NCI-H2196 (cell line): ENCODE data around the gene TJP2.

Experiments used
- DNase-seq: peaks from one replicate; lab custom pipeline; 2025; ENCODE audit not compliant: unreplicated experiment; lab: John Stamatoyannopoulos, UW

The TJP2 gene

DNA sequence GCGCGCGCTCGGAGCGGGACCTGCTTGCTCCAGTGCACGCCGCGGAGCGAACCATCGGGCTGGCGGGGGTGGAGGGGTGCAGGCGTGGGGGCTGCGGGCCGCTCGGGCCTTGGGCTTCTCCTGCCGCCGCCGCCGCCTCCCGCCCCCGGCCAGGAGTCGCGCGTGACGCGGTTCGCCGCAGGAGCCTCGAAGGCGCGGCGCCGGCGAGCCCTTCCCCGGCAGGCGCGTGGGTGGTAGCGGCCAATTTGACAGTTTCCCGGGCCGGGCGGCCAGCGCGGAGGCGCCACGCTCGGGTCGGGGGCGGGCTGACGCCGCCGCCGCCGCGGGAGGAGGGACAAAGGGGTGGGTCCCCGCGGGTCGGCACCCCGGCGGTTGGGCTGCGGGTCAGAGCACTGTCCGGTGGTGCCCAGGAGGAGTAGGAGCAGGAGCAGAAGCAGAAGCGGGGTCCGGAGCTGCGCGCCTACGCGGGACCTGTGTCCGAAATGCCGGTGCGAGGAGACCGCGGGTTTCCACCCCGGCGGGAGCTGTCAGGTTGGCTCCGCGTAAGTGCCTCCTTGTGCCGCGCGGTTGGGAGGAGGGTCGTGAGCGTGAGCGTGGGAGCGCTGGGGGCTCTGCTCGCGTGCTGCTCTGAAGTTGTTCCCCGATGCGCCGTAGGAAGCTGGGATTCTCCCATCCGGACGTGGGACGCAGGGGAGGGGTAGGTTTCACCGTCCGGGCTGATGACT is at the start of gene TJP2:
TJP2 (plus strand) TSS at position 387 of the 725 bp plus-strand sequence; CDS start at position 483, 96 bp downstream.
- DNase-seq: no peak

DNA sequence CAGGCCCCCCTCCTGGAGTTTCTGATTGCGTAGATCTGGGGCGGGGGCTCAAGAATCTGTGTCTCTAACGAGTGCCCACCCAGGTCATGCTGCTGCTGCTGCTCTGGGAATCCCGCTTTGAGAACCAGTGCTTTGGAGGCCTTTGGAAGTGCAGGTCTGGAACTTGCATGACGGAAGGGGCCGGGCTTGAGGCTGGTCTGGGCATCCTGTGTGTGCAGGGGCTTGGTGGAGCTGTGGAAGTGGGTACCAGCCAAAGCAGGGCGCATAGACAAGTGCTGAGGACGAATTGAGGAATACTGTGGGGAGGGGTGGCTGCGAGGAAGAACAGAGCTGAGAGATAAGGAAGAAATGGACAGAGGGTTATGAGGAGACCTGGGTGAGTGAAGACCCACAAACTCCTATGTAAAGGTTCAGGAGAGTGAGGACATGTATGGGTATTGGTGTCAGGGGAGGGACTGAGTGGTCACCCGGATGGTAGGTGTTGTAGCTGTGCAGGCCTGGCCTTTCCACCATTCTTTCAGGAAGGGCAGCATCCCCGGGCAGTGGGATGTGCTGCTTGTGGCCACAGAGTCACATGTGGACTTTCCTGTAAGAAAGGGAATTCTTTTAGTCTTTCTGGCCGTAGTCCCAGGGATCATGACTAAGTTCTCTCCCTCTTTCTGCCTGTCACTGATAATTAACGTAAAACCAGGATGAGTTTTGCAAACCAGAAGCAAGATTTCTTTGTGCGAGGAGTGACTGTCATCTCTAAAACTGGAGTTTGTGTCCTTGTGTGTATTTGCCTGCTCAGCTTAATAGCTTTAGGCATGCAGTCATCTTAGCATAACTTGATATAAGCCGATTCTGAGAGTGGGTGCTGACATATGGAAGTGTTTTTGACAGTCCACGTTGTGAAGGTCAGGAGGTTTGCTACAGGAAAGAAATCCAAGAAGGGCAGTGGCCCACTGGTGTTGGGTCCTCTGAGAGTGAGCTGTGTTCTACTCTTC is 43.3 kb upstream of the TJP2 start:
- no peak for DNase-seq

DNA sequence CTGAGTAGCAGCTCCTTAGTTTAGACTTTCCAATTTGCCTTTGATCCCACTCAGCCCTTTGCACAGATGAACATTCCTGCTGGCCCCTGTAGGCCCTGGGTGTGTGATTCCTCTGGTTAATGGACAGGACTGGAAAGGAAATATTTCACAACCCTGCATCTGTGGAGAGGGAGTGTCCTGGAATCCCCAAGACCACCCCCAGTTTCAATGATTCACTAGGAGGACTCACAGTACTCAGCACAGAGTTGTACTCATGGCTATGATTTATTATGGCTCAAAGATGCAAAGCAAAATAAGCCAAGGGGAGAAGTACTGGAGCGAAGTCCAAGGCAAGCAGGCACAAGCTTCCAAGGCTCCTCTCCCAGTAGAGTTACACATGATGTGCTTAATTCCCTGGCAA is 42.4 kb upstream of the TJP2 start:
- no peak for DNase-seq

DNA sequence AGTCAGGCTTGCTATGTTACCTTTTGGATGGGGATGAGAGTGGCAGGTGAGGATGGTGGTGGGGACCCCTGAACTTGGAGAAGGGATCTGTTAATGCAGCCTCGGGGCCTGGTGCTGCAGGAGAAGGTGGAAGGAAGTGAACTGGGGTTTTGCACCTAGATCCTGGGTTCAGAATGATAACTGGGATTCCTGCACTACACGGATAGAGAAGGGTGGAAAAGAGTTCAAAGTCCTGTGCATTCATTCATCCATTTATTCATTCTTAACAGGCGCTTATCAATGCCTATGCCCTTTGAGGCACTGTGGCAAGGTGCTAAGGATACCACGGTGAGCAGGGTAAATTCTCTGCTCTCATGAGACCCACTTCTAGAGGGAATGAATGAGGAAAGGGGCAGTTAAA is 41.7 kb upstream of the TJP2 start:
- no peak for DNase-seq

DNA sequence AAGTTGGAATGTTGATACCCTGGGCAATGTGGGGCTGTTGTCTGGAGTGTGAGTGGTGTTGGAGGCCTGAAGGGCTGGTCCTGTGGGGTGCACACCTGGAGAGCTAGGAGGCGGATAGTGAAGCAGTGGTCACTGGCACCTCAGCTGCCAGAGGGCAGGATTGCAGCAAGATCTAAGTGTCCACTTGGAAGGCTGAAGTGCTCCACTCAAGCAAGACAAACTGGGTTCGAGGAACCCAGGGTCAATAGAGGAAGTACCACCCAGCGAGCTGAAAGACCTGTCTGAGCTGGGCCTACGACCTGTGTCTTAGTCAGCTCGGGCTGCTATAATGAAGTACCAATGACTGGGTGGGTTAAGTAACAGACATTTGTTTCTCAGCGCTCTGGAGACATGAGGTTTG is 39.7 kb upstream of the TJP2 start:
- no peak for DNase-seq

DNA sequence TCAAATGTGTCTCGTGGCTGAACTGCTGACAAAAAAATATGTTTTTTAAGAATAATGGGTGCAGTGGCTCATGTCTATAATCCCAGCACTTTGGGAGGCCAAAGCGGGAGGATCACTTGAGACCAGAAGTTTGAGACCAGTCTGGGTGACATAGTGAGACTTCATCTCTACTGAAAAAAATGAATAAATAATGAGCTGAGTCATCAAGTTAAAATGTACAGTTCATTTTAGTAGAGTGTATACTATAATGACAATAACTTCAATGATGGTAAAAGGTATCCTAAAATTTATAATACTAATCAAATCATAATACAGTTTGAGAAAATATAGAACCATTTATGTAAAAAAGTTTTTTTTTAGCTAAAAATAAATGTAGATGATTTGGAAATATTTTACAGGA is 37.9 kb upstream of the TJP2 start:
- no peak for DNase-seq

DNA sequence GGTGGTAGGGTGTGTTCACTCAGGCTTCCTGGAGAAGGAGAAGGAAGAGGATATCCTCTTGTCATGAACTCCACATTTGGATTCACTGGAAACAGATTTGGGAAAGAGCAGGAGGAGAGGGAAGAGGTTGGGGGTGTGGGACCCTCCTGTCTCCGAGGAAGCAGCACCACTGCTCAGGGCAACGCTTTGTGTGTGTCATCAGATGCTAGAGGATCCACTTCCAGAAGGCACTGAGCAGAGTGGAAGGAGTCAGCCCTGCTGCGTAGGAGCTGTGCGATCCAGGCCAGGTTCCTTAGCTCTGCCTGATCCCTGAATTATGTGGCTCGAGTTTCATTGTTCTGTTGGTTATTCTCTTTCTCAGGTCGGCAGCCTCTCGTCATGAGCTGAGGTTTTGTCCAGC is 37.3 kb upstream of the TJP2 start:
- DNase-seq: peak; percentile 16

DNA sequence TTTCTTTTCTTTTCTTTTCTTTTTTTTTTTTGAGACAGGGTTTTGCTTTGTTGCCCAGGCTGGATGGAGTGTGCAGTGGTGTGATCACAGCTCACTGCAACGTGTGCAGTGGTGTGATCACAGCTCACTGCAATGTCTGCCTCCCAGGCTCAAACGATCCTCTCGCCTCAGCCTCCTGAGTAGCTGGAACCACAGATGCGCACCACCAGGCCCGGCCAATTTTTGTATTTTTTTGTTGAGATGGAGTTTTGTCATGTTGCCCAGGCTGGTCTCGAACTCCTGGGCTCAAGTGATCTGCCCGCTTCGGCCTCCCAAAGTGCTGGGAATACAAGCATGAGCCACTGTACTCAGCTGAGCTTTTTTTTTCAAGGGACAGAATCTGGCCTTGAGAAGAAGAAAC is 36.8 kb upstream of the TJP2 start:
- no peak for DNase-seq

DNA sequence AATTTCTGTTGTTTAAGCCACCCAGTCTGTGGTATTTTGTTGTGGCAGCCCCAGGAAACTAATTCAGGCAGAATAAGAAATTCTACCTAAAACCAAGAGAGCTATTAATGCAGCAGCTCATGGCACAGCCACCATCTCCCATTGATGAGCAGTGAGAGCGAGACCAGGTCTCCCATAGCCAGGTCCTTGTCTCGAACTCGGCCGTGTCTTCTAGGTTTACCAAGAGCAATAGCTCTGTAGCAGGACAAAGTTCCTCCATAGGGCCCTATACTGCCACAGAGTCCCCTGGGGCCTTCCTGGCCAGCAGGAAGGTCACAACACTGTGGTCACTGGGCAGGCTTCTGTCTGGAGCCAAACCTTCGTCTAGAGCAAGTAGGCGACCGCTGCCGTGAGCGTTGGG is 34.5 kb upstream of the TJP2 start:
- DNase-seq: no peak

DNA sequence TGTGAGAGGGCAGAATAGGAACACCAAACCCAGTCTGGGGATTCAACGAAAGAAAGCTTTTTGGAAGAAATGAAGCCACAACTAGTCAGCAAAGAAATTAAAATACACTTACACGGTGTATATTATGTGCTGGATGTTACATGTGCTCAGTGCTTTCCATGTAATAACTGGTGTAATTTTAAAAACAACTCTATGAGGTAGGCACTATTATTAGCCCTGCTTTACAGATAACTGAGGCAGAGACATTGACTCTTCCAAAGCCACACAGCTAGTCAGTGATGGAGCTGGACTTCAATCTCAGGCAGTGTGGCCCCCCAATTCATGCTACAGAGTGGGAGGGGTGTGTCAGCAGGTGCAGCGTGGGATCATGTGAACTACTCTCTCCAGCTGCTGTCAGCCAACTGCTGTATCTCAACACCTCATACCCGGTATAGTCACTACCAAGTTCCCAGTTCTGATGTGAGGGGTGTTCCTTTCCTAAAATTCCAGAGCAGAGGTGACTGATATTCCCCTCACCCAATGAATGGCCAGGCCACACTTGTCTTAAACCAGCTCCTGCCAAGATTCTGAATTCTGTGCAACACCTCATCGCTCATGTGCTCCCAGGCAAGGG is 33.8 kb upstream of the TJP2 start:
- DNase-seq: no peak

DNA sequence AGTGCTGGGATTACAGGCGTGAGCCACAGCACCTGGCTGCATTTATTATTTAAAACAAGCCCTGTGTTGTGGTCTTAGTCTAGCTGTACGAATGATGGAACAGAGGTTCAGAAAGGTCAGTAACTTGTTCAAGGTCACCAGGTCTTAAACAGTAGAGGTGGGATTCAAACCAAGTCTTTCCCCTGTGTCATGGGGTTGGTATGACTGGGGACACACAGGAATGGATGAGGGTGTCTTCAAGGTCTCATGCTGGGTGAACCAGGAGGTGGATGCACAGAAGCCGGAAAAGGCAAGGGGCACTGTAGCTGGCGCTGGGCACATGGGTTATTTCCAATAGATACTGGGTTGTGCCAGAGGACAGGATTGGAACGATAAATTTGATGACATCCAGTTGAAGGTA is 32.2 kb upstream of the TJP2 start:
- DNase-seq: no peak

DNA sequence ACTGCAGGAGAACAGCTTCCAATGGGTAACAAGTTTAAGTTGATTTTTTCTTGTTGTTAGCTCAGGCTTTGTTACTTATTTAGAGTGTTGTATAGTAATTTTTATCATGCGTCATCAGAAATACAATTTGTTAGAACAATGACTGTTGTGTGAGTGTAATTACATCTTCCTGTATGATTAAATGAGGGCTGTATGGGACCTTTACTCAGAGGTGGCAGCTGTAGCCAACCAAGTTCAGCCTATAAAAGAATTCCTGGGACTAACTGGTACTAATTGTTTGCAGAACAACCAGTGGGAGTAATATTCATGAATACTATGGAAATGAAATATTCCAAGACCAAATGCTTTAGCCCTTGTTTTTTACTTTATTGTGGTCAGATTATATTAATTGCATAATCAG is 30.8 kb upstream of the TJP2 start:
- no peak for DNase-seq

DNA sequence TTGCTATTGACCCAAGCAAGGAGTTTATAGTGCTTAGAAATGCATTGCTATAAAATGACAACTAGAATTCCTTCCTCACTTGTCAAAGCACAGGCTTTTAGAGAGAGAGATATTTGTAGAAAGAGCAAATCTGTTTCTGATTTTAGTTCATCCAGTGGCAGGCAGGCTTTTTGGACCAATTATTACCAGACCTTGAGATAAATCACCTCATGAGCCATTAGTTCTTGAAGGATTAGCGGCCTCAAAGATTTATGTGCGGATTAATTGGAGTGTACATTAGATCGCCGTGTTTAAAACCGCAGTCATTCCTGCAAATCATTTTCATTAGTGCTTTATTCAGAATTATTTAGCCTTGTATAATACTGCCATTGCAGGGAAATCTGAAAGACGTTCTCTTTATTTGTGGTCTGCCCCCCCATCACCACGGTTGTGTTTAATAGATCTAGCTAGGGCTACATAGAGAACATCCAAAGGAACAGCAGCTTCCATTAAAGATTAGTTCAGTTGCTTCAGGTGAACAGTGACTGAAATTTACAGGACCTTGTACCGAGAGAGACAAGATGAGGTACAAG is 28.8 kb upstream of the TJP2 start:
- no peak for DNase-seq

DNA sequence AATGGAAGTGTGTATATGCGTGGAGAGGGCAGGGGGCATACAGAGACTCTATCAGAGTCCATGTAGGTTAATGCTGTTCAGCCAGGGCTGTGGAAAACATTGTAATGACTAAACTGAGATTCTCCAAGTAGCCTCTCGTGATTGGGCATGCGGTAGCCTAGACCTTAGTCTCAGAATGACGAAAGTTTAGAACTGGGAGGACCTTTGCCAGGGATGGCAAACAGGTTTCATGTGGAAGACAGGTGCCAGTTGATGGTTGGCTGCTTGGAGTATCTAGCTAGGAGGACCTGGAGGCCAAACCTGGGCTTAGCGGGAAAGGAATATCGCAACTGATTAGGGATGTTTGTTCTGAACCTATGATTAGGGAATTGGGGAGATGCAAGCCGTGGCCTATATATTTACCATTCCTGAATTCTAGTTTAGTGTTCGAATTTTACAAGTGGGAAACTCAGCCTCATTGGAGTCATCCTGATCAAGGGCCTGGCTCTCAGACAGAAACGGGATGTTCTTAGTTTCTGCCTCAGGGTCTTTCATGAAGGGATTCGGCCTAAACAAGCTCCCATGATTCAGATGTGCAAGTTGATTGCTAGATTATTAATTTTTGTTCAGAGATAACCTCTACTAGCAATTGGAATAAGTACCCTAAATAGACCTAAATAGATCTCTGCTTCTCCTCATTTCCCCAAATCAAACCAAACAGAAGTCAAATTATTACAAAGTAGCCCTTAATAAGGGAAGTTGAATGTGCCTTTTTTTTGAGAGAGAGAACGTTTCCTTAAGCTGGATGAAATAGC is 26.8 kb upstream of the TJP2 start:
- no peak for DNase-seq

DNA sequence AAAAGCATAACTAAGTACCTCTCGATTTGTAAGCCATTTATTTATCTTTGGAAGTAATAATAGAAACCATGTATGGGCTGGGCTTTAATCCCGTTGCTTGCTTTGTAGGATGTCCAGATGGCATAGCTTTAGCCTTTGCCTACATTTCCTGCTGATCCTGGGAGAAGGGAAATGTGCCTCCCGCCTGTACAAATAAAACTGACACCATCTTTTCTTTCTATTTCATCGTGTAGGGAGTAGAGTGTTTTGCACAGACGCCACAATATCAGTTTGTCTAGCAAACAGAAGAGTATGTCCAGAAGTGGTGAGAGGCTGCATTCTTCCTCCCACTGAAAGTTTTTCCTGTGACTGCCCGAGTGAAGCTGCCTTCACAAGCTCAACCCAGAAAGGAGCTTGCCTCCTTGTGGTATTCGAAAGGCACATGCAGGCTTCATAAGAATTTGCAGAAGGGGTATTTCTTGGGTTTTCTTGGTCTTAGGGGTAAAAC is 24.7 kb upstream of the TJP2 start:
- DNase-seq: peak; percentile 39

DNA sequence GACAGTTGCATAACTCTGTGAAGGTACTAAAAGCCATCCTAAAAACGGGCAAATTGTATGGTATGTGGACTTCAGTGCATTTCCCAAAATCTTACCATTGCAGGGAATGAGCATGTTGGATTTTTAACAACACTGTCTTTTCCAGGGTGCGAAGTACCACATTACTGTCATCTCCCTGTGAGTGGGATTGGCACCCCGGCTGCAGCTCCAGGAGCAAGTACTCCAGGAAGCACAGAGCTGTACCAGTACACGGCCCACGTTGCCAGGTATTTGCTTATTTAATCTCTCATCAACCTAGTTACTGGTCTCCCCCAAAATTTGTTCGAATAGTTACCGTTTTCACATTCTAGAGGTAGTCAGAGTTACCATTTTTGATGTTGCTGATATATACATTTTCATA is 22.6 kb upstream of the TJP2 start:
- no peak for DNase-seq

DNA sequence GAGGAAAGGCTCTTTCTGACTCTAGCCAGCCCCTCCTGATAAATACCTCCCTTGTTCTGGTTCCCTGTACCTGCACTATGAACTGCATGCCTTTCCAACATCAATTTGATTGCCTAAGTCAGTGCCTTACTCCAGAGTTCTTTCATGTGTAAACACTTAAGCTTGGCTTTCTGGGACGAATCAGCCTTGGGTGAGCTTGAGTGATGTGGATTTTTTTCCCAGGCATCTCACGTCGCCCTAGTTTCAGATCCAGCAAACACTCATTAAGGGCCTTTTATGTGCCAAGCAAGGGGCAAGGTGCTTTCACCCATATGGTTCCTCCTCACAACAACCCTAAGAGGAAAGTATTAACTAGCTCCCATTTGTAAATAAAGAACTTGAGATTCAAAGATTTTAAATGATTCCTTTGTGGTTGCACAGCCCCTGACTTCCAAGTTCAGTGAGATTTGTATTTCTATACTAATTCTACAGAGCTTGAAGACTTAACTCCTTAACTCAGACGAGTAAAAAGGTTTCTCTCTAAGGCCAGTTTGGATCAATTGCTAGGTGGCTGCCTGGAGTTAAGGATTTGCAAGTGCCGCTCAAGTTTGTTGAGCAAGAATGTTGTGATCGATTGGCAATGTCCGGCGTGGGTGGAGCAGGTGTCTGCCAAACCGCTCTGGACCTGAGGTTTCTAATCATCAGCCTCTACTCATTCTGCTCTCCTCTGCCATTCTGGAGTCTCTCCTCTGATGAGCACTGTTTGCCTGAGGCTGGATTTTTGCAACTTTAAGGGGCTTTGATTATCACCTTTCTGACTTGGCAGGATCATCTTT is 20.2 kb upstream of the TJP2 start:
- DNase-seq: no peak

DNA sequence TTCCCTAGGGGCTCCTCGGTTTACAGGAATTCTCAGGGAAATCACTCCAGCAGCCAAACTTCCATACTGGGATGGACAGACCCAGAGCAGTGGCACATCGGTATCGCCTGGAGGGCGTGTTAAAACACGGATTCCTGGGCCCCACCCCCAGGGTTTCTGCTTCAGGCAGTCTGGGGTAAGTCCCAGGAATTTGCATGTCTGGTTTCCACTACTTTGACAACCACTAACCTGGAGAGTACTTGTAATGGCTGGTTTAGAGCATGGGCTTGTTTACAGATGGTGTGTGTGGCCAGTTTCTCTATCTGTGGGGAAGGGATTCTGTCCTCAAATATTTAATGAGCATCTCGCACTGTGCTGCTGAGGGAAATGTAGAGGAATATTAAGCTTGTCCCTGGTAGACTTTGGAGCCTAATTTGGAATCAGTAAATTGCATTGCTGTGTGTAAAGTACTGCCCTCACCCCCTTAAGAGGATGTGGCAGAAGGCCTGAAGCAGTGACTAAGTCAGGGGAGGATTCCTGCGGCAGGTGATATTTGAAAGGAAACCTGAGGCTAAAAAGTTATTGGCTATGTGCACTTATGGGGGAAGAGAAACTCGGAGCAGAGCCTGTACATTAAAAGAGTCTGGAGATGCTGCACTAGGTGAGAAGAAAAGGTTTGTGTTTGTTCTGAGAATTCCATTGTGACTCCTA is 18.6 kb upstream of the TJP2 start:
- no peak for DNase-seq
